GM04504 (cell line): ENCODE results near the gene CHRNB4.

ENCODE experiments used
- DNase-seq: peaks from one replicate; pipeline ENCODE4 v3.0.0-alpha.2; 2012; ENCODE audit warnings: low read depth

CHRNB4 gene

GRCh38 chr15:78667578-78668236 is 26.7 kb upstream of the CHRNB4 start:
- no peak for DNase-seq

GRCh38 chr15:78666010-78666409 is 25.0 kb upstream of the CHRNB4 start:
- no peak for DNase-seq

GRCh38 chr15:78663703-78664102 is 22.7 kb upstream of the CHRNB4 start:
- DNase-seq = no peak

- no peak for DNase-seq
Observed at GRCh38 chr15:78662028-78662427, 21.0 kb upstream of the CHRNB4 start.

- DNase-seq = no peak
Observed at GRCh38 chr15:78661001-78661400, 20.0 kb upstream of the CHRNB4 start.

- no peak for DNase-seq
Observed at GRCh38 chr15:78660584-78660983, 19.6 kb upstream of the CHRNB4 start.

- no peak for DNase-seq
Observed at GRCh38 chr15:78658823-78659222, 17.8 kb upstream of the CHRNB4 start.

- no peak for DNase-seq
Observed at GRCh38 chr15:78654272-78654671, 13.3 kb upstream of the CHRNB4 start.

- DNase-seq = no peak
Observed at GRCh38 chr15:78651930-78652615, 11.1 kb upstream of the CHRNB4 start.

GRCh38 chr15:78651007-78651406 is 10.0 kb upstream of the CHRNB4 start:
- DNase-seq = no peak

- no peak for DNase-seq
Observed at GRCh38 chr15:78650022-78650421, 9.0 kb upstream of the CHRNB4 start.

GRCh38 chr15:78645009-78645408 is 4.0 kb upstream of the CHRNB4 start:
- no peak for DNase-seq

GRCh38 chr15:78642331-78642730 is 1.3 kb upstream of the CHRNB4 start:
- DNase-seq = no peak

GRCh38 chr15:78641749-78642275 is 802 bp upstream of the CHRNB4 start:
- no peak for DNase-seq

GRCh38 chr15:78640527-78641101 is 396 bp downstream of the CHRNB4 start:
- DNase-seq = no peak

GRCh38 chr15:78638658-78639314 is 2.2 kb downstream of the CHRNB4 start:
- DNase-seq = peak; percentile 3

GRCh38 chr15:78637776-78638435 is 3.1 kb downstream of the CHRNB4 start:
- no peak for DNase-seq

- DNase-seq = no peak
Observed at GRCh38 chr15:78636378-78636859, 4.6 kb downstream of the CHRNB4 start.

GRCh38 chr15:78635346-78635745 is 5.7 kb downstream of the CHRNB4 start:
- no peak for DNase-seq

GRCh38 chr15:78634210-78635145 is 6.5 kb downstream of the CHRNB4 start:
- no peak for DNase-seq

GRCh38 chr15:78633348-78633747 is 7.7 kb downstream of the CHRNB4 start:
- DNase-seq = no peak
